NCI-H345 treated with DMSO at 0.1 percent for 48 hours (cell line): ENCODE measurements around the gene RIPK4.
"Not testable (repeated sequence)": the region's sequence is repeated elsewhere in the genome, so short reads cannot be mapped to it uniquely, and the experiment has no call there.

Source experiments
- DNase-seq: peaks from one replicate; lab custom pipeline; 2025; ENCODE audit not compliant: unreplicated experiment; lab: John Stamatoyannopoulos, UW

RIPK4 gene

DNA sequence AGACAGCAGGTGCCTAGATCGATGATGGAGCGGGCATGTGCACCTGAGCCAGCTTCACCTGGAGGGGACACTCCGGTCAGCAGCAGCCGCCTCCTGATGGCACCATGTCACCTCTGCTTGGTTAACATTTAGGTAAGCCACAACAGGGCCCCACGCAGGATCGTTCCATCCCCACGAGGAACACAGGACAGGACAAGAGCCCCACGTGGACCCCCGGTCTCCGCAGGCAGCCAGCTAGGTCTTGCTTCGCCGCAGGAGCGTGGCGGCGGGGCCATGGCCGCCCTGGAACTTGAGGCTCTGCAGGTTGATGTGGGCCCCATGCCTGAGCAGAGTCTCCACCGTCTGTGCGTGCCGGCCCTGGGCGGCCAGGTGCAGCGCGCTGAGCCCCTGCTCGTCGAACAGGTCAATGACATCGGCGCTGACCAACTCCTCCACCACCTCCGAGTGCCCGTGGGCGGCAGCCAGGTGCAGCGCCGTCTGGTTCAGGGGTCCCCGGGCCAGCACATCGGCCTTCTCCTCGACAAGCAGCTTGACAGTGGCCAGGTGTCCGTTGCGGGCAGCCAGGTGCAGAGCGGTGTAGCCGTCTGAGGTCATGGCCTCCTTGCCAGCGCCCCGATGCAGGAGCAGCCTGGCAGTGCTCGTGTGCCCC, 26.1 kb downstream of the RIPK4 start:
- DNase-seq, result no peak

DNA sequence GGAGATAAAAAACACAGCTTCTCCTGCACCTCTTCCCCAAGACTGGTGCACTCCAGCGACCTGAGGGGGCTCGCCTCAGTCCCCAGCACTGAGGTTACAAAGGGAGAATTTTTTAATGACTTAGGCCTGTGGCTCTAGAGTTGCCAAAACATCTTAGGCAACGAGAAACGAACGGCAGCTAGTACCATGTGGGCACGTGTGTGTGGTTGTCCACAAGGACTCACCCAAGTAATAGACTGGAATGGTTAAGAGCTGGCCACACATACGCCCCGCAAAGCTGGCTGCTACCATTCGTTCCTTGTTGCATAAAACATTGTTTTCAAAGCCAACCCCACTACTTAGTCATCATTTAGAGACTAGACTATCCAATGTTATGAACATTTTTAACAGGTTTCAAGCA, 26.9 kb downstream of the RIPK4 start:
- DNase-seq, result no peak

DNA sequence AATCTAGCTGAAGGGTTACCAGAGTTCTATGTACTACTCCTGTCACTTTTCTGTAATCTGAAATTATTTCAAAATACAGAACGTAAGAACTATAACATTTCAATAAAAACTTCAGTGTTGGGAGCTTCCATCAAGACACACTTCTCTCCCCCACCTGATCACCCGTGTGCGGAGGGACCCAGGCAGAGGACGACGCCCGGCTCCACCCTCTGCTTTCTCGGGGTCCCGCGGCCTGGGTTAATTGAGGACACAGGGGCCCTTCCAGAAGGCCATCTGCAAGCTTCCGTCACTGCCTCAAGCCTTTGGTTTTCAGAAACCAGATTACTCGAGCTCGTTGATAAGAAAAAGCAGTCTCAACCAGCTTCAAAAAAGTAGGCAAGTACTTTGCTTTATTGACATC, 27.8 kb downstream of the RIPK4 start:
- no peak for DNase-seq

DNA sequence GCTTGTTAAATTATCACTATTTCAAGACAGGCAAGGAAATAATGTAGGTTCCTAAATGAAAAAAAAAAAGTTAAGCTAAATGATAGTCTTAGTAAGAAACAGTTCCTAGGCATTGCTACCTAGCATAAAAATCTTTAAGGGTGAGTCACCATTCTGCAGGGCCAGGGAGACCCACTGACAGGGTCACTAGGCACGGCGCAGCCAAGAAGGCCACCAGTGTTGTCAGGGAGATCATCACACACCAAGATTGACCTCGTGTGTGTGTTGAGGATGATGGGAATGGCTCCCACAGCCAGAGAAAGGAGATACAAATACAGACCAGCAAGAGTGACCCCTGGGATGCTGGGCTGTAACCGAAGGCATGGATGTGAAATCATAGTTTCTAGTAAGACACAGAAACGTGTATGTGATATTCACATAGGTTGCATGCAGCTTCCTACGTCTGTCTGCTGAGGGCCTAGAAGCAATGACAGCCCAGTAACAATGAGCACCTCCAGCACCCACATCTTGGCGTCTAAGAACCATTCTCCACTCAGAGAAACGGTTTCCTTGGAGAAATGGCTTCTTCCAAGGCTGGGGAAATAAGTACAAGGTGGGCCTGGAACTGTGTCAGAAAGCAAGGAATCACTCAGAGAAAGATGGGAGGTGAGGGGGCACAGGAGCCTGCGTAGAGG, 29.1 kb downstream of the RIPK4 start:
- no peak for DNase-seq

DNA sequence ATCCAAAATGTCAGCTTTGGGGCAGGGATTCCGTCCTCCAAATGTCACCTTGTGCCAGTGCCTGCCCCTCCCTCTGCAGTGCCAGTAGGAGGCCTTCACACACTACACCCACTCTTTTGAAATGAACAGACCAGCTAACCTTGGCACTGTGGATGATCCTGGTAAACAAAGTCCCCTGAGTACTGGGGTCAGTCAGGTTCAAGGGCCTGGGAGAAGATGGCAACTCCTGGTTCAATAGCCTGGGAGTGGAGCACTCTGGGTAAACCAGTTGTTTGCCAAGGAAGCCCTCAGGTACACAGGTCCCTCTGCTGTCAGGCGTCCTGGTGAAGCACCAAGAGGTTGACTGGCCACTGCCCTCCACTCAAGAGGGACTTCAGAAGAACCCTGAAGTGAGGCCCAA, 30.4 kb downstream of the RIPK4 start:
- no peak for DNase-seq

DNA sequence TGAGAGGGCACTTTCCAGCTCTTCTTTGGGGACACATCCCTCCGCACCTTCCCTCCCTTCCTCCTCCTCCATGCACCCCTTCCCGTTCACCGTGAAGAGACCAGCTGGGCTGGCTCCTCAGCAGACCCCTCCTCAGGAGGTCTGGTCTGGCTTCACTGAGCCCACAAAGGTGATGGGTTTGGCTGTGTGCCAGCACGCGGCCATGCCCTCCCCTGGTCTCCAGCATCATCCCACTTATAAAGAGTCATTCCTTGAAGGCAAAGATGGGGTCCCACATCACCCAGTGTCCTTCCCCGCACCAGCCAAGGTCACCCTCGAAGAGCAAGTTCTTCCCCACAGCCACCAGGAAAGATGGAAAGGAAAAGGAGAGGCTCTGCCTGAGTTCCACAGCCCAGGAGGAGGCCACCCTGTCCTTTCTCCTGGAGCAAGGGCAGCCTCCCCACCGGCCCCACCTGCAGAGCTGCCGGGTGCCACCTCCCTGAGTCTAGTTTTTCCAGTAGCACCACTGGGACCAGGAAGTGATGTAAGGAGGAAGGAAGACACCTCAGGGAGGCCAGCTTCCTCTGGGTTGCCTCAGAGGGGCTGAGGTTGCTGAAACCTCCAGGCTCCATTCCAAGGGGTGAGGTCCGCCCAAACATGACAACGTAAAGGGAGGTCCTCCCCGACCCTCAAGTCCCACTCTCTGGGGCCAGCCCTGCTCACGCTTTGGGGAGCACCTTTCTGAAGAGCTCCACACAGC, 32.7 kb downstream of the RIPK4 start:
- DNase-seq, result no peak

DNA sequence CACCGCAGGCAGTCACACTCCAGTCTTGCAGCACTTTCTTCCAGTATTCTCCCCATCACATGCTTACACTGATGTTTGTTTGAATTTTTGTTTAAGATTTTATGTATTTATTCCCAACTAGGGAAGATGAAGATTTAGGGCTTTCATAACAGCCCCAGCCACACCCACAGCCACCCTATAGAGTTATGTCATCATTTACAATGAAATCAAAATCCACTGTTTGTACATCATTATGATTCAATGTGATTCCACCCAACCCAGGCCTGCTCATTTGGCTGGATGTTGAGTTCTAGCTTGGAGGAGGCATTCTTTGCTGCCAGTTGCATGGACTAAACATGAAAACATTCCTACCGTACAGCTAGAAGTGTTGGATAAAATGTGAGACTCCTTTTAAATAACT, 35.8 kb downstream of the RIPK4 start:
- DNase-seq, result no peak

DNA sequence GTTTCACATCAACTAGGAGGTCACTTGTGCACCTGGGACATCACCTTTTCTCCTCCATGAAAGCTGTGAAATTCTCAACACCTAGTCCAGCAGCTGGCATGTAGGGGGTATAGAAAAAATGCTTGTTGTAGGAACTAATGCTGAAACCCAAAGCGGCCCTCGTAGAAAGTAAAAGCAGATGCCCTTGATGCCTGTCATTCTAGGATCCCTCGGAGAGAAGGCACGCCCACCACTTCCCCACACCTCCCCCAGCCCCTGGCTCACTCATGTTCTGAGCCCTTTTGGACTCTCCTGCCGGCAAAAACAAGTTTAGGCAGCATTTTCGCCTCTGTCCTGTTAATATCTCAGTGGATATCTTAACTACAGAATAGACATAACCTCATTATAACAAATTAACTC, 36.5 kb downstream of the RIPK4 start:
- no peak for DNase-seq

DNA sequence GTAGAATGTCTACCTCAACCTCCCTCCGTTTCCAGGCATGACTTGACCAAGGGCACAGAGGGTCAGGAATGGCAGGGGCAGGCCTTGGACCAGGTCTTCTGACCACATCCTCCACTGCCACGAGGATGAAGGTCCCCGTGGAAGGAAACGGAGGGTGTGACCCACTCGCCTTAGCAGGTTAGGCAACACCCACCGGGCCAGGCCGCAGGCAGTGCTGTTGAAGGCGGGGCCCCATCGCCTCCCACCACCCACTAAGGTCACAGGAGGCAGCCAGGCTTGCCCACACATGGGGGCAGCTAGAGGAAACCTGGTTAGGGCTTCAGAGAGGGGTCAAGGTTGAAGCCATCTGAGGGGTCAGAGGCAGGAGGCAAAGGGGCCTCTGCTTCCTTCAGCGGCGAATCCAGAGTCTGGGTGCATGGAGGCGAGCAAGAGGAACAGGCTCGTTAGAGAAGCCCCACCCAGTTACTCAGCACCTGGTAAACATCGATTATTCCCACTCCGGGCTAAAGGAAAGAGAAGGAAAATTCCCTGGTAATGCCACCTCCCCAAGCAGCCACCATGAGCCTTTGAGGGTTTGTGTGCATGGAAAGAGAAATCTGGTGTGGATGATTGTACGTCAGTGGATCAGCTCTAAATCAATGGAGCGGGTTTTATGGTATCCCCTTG, 37.0 kb downstream of the RIPK4 start:
- DNase-seq, result no peak

DNA sequence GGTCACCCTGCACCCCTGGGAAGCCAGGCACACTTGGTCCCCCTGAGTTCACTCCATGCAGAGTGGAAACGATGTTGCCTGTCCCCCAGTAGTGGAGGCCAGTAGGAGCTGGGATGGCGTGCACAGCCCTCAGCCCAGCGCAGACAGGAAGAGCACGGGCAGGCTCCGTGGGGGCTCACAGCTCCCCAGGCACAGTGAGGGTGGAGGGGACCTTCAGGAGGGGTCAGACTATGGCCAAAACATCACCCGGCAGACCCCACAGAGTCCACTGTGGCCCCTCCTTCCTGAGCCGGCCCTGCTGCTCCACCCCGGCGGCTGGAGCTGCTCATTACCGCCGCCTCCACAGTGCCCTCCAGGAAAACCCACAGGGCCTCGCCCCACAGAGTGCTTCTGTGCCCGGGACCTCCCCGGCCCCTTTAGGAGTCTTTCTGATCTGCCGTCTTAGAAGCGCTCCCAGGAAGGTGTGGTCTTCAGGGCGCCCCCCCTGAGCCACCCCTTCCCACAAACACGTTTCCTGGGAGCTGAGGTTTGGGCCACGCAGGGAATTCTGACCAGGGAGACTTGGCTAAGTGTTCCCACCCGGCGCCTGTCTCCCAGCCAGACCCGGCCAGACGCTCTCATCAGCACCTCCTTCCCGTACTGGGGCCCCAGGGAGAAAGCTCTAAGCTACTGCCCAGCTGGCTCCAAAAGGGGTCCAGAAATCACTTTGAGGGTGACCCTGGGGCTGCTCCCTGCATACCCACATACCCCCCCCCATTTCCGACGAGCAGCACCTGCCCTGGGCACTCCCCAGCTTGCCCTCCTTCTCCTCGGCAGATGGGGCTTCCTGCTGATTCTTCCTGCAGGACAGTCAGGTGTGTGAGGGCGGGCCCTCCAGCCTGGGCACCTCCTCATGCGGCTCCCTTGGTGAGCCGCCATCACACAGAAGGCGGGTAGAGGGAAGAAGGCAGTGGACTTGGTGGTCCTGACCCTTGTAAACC, 38.8 kb downstream of the RIPK4 start:
- DNase-seq, result no peak

DNA sequence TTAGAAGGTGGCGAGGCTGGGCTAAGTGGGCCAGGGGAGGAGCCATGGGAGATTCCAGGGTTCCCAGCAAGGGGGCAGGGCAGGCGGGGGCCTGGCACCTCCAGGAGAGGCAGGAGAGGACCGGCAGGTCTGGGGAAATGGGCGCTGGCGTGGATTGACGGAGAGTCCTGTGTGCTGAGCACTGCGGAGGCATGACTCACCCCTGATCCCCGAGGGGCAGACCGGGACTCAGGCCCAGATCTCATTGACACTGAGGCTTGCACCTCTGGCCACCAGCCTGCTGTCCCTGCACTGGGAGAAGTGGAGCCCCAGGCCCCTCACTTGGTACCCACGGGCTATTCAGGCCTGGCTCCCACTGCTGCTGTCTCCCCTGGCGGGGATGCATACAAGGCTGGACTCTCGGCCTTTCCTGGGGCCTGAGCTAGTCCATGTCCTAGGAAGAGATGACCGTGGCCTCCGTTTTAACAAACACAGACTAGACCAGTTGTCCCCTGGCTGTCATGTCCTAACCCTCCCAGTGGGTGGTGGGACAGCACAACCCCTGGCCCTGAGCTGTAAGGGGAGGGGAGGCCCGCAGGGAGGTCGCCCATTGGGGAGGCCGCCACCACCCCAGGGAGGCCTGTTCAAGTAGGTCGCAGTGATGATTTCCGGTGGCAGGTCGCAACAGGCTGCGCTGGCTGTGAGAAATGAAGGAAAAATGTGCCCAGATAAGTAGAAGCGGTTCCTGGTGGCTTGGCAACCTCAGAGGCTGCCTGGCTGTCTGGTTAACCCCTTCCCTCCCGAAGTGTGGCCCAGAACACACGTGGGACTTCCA, 39.7 kb downstream of the RIPK4 start:
- DNase-seq, result no peak

DNA sequence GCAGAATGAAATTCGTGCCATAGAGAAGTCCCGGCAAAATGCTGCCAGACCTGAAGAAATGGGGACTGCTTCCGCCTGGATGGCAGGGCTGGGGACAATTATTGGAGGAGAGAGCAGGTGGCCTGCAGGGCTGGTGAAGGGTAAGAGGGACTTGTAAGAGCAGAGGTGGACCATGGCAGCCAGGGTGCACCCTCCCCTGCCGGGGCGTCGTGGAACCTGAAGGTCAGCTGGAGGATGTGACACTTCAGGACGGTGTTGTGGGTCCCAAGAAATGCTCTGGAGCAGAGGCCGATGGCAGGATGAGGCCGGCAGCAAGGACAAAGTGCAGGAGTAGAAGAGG, 40.3 kb downstream of the RIPK4 start:
- DNase-seq, result no peak

DNA sequence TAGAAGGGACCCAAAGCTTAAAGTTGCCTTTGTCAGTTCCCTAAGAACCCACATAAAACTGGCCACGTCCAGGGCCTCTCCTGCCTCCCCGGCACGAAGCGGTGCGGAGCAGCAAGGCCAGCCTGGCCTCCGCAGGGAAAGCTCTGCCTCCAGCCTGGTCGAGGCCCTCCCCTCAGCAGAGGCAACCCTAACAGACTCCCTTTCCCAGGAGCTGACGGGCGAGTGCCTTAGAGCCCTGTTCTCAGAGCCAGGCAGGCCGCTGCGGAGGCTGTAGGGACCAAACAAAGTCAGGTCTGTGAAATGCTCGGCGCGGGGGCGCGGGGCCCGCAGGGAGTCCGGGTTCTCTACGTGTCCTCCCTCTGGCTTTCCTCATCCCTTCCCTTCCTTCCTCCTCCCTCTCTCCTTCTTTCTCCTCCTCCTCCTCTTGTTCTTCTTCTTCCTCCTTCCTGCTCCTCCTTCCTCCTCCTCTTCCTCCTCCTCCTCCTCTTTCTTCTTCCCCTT, 40.7 kb downstream of the RIPK4 start:
- no peak for DNase-seq

DNA sequence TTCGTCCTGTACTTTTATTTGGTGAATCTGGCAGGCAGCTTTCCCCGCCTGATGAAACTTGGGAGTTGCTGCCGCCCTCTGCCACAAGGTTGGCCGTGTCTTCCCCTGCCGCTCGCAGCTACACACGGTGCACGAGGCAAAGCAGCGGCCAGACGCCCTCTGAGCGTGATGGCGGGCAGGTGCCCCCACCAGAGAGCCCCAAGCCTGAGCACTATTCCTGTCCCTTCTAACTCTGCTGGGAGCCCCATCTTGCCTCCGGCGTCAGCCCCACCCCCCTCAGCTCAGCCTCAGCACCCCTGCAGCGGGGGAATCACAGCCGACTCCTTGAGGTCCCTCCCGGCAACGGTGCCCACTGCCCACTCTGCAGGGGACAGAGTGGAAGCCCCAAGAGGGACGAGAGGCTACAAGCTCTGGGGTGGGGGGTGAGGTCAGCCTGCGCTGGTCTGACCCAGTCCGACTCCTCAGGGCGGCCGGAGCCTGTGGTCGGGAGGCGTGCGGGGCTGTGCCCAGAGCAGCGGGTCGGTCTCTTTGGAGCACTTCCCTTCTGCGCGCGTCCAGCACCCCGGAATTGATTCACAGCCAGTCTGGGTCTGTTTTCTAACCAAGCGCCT, 41.3 kb downstream of the RIPK4 start:
- DNase-seq, result no peak

DNA sequence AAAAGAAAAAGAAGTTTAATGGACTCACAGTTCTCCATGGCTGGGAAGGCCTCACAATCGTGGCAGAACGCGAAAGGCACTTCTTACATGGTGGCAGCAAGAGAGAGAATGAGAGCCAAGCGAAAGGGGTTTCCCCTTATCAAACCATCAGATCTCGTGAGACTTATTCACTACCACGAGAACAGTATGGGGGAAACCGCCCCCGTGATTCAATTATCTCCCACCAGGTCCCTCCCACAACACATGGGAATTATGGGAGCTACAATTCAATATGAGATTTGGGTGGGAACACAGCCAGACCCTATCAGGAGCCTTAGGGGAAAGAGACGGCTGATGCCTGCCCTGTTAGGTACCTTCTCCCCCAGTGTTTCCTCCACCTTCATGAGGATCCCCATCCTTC, 43.0 kb downstream of the RIPK4 start:
- not testable (repeated sequence) for DNase-seq

DNA sequence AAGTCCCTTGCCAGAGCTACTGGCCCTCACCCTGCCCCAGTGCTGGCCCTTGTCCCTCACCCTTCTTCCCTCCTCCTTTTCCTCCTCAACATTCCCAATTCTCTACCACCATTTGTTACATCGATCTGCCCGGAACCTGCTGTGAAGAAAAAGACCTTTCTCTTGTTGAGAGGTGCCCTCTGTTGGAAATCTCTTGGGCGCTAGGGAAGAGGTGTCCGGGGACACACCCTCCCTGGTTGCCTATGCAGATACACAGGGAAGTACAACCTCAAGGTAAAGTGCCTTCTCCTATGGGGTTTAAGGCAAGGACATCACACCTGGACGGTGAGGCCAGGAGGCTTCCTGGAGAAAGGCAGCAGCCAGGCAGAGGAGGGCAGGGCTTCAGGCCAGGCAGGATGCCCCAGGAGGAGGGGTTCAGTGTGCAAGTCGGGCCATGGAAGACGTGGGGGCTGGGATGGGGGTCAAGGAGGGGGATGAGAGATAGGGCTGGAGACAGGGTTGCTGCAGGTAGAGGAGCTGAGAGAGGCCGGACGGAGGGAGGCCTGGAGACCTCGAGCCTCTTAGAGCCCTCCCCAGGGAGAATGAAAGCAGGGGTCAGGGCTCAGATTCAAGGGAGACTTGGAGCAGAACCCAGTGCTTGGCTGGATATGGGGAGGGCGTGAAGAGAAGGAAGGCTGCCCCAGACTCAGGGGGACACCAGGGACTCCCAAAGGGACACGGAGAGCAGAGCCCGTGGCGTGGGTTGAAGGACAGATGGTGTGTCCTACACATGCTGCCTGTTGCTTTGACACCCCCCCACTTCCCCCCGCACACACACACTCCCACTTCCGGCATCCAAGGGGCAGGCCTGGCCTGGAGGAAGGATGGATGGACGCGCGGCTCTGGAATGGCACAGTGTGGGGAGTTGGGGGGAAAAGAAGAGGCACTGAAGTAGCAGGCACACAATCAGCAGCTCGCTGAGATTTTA, 44.5 kb downstream of the RIPK4 start:
- no peak for DNase-seq

DNA sequence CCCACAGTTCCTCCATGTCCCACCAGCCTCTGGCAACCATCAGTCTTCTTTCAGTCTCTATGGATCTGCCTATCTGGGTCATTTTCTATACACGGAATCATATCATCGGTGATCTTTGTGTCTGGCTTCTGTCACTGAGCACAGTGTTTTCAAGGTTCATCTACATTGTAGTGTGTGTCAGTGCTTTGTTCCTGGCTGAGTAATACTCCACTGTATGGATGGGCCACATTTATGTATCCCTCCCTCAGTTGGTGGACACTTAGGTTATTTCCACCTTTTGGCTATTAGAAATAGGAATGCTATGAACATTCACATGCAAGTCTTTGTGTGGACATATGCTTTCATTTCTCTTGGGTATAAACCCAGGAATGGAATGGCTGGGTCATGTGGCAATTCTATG, 46.6 kb downstream of the RIPK4 start:
- DNase-seq, result no peak

DNA sequence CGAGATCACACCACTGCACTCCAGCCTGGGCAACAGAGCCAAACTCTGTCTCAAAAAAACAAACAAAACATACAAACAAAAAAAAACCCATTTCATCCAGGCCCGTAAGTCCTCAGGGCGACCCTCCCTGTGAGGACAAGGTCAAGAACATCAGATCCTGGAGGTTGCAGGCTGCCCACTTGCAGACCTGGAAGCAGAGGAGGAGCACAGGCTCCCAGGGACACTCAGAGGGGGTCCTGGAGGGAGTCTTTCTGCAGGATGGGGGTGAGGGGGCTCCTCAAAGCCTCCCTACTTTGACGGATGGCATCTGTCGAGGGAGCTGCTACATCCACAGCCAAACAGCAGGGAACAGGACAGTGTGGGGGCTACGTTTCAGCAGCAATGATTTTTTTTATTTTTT, 47.2 kb downstream of the RIPK4 start:
- no peak for DNase-seq
